Endothelial cell of umbilical vein (primary cell): ENCODE data around the gene KLHDC4.

Source experiments
- POLR2A ChIP-seq: IDR thresholded peaks from 2 replicates; pipeline ENCODE4 v1.6.1; 2012; ENCODE audit warnings: low read depth, mild to moderate bottlenecking, control low read depth, low read length
- TF ChIP-seq, protein P1 (sequence below), 2 donors: IDR thresholded peaks; 1 replicate in 1 of 2; 2 replicates in 1 of 2; pipeline ENCODE4 v1.5.1; 2011; ENCODE audit warnings: low read length in 2 of 2, mild to moderate bottlenecking in 2 of 2, moderate library complexity in 2 of 2, control low read depth in 1 of 2, inconsistent platforms in 1 of 2, low read depth in 1 of 2; ENCODE audit not compliant: insufficient read depth in 1 of 2; ENCODE audit errors: extremely low read depth in 1 of 2

DNA sequence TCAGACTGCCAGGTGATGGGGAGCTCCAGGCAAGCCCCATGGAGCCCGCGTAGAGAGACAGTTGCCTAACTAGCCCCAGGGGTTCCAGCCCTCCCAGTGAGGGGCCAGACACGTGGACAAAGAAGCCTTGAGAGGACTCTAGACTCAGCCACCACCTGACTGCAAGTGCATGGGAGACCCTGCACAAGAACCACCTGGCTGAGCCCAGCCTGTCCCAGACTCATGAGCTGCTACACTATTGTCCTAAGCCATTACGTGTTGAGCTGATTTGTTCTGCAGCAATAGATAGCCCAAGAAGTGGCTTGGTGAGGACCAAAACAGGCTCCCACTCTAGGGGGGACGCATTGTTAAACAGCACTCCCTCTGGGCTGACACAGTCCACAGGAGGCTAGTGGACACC lies 37.6 kb upstream of the KLHDC4 start:
- TF ChIP-seq POLR2A, result no peak
- TF ChIP-seq, protein P1, sequence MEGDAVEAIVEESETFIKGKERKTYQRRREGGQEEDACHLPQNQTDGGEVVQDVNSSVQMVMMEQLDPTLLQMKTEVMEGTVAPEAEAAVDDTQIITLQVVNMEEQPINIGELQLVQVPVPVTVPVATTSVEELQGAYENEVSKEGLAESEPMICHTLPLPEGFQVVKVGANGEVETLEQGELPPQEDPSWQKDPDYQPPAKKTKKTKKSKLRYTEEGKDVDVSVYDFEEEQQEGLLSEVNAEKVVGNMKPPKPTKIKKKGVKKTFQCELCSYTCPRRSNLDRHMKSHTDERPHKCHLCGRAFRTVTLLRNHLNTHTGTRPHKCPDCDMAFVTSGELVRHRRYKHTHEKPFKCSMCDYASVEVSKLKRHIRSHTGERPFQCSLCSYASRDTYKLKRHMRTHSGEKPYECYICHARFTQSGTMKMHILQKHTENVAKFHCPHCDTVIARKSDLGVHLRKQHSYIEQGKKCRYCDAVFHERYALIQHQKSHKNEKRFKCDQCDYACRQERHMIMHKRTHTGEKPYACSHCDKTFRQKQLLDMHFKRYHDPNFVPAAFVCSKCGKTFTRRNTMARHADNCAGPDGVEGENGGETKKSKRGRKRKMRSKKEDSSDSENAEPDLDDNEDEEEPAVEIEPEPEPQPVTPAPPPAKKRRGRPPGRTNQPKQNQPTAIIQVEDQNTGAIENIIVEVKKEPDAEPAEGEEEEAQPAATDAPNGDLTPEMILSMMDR (IDR thresholded peaks at IDR 0.05; ENCODE audit: extremely low read depth in 1 of 2, insufficient read depth in 1 of 2, low read depth in 1 of 2, low read length in 2 of 2), result no peak
